ENCODE results near the gene NUFIP2.

The NUFIP2 gene

DNA sequence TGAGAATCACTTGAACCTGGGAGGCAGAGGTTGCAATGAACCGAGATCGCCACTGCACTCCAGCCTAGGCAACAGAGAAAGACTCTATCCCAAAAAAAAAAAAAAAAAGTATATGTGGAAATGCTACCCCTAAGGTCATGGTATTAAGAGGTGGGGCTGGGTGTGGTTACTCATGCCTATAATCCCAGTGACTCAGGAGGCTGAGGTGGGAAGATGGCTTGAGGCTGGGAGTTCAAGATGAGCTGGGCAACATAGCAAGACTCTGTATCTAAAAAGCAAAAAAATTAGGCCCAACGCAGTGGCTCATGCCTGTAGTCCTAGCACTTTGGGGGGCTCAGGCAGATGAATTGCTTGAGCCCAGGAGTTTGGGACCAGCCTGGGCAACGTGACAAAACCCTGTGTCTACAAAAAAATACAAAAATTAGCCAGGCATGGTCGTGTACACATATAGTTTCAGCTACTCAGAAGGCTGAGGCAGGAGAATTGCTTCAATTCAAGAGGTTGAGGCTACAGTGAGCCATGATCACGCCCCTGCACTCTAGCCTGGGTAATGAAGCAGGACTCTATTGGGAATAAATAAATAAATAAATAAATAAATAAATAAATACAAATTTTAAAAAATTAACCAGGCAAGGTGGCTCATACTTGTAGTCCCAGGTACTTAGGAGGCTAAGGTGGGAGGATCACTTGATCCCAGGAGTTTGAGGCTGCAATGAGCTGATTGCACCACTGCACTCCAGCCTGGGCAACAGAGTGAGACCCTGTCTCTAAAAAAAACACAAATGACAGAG, 32.3 kb upstream of the NUFIP2 start:
- 0 out of 2 replicates have a peak, but pooled peaks cover 6% of the 10 kb centered on the region for H3F3A ChIP-seq (ENCODE audit: control insufficient read depth, insufficient read depth)
- TF ChIP-seq CTCF (IDR thresholded peaks at IDR 0.05; ENCODE audit: low read depth, low read length, poor library complexity, severe bottlenecking), result no peak
- no peak for TF ChIP-seq EZH2phosphoT487 (IDR thresholded peaks at IDR 0.05; ENCODE audit: borderline replicate concordance, low read length)

GRCh38 chr17:29322363-29322762, 28.4 kb upstream of the NUFIP2 start:
- H3F3A ChIP-seq (ENCODE audit: control insufficient read depth, insufficient read depth), result 0 out of 2 replicates have a peak, but pooled peaks cover 2% of the 10 kb centered on the region
- no peaks in the 10 kb centered on the region for H3K4me1 ChIP-seq (ENCODE audit: control insufficient read depth, low read length)
- H3K4me3 ChIP-seq (ENCODE audit: low read length), result no peak overlapping the region
- no peaks in the 10 kb centered on the region for H4K20me1 ChIP-seq (ENCODE audit: control insufficient read depth, insufficient read depth, low read depth, low read length)
- H3K27ac ChIP-seq (ENCODE audit: low read depth, low read length), result no peak overlapping the region
- H3K4me2 ChIP-seq (ENCODE audit: low read length), result no peak overlapping the region
- no peaks in the 10 kb centered on the region for H3K9me2 ChIP-seq (replicated peaks; ENCODE audit: control insufficient read depth, low read length)
- TF ChIP-seq CTCF (IDR thresholded peaks at IDR 0.05; ENCODE audit: low read depth, low read length, poor library complexity, severe bottlenecking), result no peak
- no peak for TF ChIP-seq EZH2phosphoT487 (IDR thresholded peaks at IDR 0.05; ENCODE audit: borderline replicate concordance, low read length)
- H3K79me2 ChIP-seq (ENCODE audit: control insufficient read depth, low read length), result no peaks in the 10 kb centered on the region
- H3K9me3 ChIP-seq (ENCODE audit: control insufficient read depth, insufficient read depth, low read length), result no peaks in the 10 kb centered on the region
- no peaks in the 10 kb centered on the region for H3K36me3 ChIP-seq (ENCODE audit: control insufficient read depth, low read length)
- 0 out of 2 replicates have a peak, but pooled peaks cover 20% of the 10 kb centered on the region for H3K27me3 ChIP-seq (ENCODE audit: control insufficient read depth, low read length)

More for the DNA sequence above, 32.3 kb upstream of the NUFIP2 start:
- Histone ChIP-seq H3K9me2 (replicated peaks; ENCODE audit: control insufficient read depth, low read length) (no peaks in the 10 kb centered on the region), H3K79me2 (ENCODE audit: control insufficient read depth, low read length) (no peaks in the 10 kb centered on the region), H3K9me3 (ENCODE audit: control insufficient read depth, insufficient read depth, low read length) (no peaks in the 10 kb centered on the region), H3K36me3 (ENCODE audit: control insufficient read depth, low read length) (no peaks in the 10 kb centered on the region), H3K4me2 (ENCODE audit: low read length) (no peak overlapping the region), H3K27ac (ENCODE audit: low read depth, low read length) (no peak overlapping the region), H4K20me1 (ENCODE audit: control insufficient read depth, insufficient read depth, low read depth, low read length) (no peaks in the 10 kb centered on the region), H3K27me3 (ENCODE audit: control insufficient read depth, low read length) (0 out of 2 replicates have a peak, but pooled peaks cover 9% of the 10 kb centered on the region), H3K4me3 (ENCODE audit: low read length) (no peak overlapping the region), H3K4me1 (ENCODE audit: control insufficient read depth, low read length) (no peaks in the 10 kb centered on the region)

GRCh38 chr17:29303386-29303785, 9.4 kb upstream of the NUFIP2 start:
- no peak overlapping the region for H3K27ac ChIP-seq (ENCODE audit: low read depth, low read length)
- 0 out of 2 replicates have a peak, but pooled peaks cover 2% of the 10 kb centered on the region for H3K27me3 ChIP-seq (ENCODE audit: control insufficient read depth, low read length)
- TF ChIP-seq EZH2phosphoT487 (IDR thresholded peaks at IDR 0.05; ENCODE audit: borderline replicate concordance, low read length) (no peak), CTCF (IDR thresholded peaks at IDR 0.05; ENCODE audit: low read depth, low read length, poor library complexity, severe bottlenecking) (no peak)
- peaks cover 6% of the 10 kb centered on the region; the same call in 1 of the 2 replicates for H3K4me1 ChIP-seq (ENCODE audit: control insufficient read depth, low read length)
- H4K20me1 ChIP-seq (ENCODE audit: control insufficient read depth, insufficient read depth, low read depth, low read length), result no peaks in the 10 kb centered on the region
- no peak overlapping the region for H3K4me2 ChIP-seq (ENCODE audit: low read length)
- no peaks in the 10 kb centered on the region for H3K9me3 ChIP-seq (ENCODE audit: control insufficient read depth, insufficient read depth, low read length)
- no peak overlapping the region for H3K4me3 ChIP-seq (ENCODE audit: low read length)
- H3K9me2 ChIP-seq (replicated peaks; ENCODE audit: control insufficient read depth, low read length), result no peaks in the 10 kb centered on the region
- H3K79me2 ChIP-seq (ENCODE audit: control insufficient read depth, low read length), result no peaks in the 10 kb centered on the region
- peaks cover 5% of the 10 kb centered on the region for H3F3A ChIP-seq (ENCODE audit: control insufficient read depth, insufficient read depth)
- H3K36me3 ChIP-seq (ENCODE audit: control insufficient read depth, low read length), result no peaks in the 10 kb centered on the region
